GM21717 (cell line): ENCODE measurements around the gene PARD3.
"Not testable (repeated sequence)": the region's sequence is repeated elsewhere in the genome, so short reads cannot be mapped to it uniquely, and the experiment has no call there.

Experiments
- ATAC-seq: cut with Tn5 transposase; IDR thresholded peaks from one replicate; pipeline ENCODE4 v1.9.1; 2021; ENCODE audit warnings: mild to moderate bottlenecking, moderate library complexity; ENCODE audit not compliant: unreplicated experiment

The PARD3 gene

DNA sequence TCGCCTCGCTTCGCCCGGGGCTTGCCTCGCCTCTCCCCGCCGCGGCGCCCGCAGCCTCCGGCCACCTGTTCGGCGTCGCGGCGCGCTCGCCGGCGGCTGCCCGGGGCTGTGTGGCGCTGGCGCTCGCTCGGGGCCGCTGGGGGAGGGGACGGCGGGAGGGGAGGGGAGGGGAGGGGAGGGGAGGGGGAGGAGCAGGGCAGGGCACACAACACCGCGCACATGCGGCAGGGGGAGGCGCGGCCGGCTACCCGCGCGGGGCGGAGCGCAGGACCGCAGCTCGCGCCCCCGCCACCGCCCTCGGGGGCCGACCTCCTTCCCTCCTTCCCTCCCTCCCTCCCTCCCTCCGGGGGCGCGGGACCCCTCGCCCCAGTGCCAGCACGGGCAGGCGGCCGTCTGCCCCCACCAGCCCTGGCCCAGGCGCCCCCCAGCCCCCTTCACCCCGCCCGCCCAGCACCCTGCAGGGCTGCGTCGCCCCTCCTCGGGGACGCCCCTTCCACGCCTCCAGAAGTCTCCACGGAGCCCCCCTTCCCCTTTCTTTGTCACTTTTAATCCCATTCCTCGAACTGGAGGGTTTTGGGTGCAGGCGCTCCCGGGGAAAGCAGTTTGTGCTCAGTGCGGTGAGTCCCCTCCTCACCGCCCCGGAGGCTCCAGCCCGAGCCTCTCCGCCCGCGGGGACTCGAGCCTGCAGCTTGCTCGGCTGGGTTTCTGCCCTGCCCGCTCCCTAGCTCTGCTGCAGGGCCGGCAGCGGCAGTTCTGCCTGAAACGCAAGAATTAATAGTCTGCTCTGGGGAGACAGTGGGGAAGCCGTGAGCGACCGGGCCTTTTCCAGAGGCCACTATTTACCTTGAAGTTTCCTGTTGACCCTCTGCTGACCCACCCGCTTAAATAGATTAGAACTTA is at the start of gene PARD3:
Gene PARD3, minus strand, starts transcription at position 112 of the 900 bp plus-strand sequence. CDS start 301 bp downstream, outside the sequence.
- ATAC-seq: no peak

DNA sequence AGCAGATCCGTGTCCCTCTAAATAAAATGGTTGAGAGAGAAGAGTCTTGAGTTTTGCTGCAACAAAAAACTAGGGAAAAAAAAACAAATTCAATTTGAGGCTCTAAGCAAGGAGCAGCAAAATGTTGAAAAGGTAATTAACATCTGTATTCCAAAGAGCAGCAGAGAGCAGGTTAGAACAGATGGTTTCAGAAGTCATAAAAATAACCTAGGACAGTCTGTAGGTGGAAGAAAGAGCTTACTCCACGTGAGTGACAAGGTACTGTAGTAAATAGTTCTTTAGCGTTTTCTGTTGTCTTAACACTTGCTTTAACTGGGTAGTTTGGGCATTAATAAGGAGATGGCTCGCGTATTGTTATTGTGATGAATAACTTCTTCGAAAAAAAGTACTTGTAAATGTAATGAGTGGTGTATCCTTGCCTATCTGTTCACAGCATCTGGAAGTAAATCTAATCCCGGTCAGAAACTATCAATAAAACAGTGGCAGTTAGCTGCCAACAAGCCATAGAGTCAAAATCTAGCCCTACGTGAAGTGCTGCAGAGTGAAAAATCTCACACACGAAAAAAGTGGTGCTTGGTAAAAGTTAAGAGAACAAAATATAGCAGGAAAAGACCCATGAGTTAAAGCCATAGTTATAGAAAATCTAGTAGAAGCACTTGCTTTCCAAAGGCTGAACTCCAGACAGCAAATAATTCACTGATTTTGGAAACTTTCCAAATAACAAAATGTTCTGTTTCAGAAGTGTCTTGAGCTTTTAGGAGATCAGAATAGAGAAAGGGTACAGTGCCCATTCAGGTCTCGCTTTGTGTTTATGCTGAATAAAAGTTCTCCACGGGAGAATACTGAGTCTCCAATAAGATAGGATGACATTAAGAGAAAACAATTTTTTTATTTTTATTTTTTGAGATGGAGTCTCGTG is 49.3 kb upstream of the PARD3 start:
- ATAC-seq: no peak

DNA sequence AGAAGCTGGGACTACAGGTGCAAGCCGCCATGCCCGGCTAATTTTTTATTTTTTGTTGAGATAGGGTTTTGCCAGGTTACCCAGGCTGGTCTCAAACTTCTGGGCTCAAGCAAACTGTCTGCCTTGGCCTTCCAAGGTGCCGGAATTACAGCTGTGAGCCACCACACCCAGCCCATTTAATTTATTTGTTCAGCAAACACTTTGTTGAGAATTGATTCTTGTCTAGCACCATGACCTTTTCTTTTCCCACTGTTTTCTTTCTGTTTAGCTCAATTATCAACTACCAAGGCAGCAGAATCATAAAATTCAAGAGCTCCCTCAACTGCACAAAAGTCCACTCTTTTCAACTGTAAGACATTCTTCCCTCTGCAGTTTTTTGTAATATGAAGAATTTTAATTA is 47.8 kb upstream of the PARD3 start:
- ATAC-seq: no peak

DNA sequence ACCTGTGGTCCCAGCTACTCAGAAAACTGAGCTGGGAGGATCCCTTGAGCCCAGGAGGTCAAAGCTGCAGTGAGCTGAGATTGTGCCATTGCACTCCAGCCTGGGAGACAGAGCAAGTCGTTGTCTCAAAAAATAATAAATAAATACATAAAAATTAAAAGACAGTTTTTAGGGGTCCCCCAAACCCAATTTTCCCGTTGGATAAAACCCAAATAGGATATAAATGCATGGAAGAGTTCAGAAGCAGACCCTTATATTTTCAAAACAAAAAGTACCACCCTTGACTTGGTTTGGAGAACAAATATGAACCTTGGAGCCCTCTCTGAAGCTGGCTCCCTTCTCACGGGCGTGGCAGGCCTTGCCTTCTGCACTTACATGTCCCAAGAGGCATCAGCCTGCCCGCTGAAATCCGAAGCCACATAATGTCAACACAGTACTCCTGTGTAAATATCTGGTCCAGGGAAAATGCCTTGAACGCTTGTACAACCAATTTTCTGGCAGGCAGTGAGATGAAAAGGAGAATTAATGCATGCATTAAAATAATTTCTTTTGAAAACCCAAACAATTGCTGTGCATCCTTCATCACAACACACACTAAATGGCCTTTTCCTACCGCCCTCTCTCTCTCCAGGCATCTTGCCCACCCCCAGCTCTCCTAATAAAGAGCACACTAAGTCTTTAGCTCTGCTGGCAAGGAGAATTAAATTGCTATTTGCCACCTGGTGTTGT is 46.4 kb upstream of the PARD3 start:
- ATAC-seq: no peak

DNA sequence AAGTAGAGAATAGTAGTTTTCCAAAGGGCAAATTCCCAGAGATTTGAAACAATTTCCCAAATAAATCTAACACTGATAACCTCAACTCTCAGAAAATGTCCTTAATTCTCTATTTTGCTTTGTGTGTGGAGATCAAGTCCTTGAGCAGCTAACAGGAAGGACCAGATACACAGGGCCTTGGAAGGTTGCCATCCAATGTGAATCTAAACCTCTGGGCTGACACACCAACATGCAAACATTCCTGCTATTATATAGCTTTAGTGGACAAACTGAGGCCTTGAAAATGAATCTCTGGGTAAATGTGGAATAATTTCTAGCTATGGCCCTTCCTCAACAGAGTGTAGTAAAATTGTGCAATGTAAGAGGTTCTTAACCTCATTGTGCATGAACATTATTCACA is 44.1 kb upstream of the PARD3 start:
- ATAC-seq: no peak

DNA sequence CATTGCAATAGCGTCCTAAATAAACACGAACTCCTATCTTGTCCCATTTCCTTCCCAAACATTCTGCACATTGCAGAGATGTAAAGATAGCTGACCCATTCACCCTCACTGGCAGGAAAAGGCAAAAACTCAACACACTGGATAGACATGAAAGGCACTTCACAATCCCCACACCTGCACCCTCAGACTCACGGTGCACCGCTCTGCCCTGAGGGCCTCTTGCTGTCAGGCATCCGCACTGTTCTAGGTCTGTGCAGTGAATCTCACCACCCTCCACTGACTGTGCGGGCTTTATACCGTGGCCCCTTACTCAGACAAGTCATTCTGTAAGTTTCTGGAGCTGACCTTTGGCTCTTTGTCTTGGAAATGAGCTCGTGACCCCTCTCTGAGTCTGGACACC is 42.9 kb upstream of the PARD3 start:
- ATAC-seq: no peak

DNA sequence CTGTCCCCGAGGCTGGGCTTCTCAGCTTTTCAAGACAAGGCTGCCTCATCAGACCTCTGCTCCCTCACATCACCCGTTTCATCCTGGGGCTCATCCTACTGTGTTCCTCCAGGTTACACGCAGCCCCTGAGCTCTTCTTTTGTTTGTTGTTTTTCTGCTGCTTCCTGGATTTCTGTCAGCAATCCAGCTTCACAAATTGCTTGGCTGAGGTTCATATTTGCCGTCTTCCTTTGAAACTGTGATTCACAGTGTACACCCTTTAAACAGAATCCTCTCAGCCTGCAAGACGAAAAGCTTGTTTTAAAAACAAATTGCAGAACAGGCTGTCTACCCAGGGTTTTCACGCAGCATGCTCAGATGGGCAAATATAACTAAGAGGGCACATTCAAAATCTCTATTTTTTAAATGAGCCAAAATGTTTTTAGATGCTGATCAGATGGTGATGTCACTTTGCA is 39.1 kb upstream of the PARD3 start:
- no peak for ATAC-seq

DNA sequence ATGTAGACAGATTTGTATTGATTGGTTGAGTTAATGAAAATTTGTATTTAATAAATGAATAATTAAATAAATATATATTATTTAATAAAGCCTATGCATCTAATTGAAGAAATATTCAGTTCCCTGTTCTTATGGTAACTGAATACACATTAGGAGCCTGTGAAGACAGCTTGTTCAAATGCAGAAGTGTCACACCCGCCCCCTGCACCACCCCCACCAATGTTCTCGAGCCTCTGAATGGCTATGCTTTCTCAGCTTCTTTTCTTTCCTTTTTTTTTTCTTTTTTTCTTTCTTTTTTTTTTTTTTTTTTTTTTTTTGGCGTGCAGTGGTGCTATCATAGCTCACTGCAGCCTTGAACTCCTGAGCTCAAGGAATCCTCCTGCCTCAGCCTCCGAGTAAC is 38.3 kb upstream of the PARD3 start:
- no peak for ATAC-seq

DNA sequence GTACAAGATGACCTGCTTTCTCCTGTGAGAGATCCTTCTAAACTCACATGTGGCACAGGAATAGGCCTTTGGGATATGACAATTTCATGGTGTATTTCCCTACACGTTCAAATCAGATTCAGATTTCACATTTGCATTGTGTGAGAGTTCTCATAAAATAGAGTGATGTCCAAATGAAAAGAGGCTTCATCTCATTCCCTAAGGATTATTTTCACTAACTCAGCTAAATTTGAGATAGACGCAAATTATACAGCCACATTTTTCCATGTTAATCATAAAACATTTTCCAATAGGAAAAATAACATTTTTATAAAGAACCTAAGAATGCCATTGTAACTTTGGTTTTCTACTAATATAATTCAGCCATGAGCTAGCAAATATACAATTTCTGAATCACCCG is 35.5 kb upstream of the PARD3 start:
- ATAC-seq: no peak

DNA sequence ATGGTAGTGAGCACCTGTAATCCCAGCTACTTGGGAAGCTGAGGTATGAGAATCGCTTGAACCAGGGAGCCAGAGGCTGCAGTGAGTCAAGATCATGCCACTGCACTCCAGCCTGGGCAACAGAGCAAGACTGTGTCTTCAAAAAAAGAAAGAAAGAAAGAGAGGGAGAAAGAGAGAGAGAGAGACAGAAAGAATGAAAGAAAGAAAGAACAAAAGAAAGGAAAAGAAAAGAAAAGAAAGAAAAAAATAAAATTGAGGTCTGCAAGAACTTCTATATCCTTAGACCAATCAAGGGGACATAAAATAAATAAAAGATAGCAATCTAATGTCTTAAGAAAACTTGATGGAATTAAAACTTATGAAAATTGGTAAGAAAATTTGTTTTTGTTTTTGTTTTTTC is 34.9 kb upstream of the PARD3 start:
- no peak for ATAC-seq

DNA sequence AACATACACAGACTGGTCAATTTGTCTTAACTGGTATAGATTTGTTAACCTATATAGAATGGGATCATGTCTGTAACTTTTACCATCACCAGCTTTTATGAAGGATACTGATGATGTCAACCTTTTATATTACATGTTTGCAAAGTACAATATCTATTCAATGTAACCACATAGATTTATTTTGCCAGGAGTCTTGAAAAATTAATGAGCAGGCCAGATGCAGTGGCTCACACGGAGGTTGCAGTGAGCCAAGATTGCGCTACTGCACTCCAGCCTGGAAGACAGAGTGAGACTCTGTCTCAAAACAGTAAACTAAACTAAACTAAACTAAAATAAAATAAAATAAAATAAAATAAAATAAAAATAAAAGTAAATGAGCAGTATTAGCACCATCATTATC is 30.0 kb upstream of the PARD3 start:
- no peak for ATAC-seq

DNA sequence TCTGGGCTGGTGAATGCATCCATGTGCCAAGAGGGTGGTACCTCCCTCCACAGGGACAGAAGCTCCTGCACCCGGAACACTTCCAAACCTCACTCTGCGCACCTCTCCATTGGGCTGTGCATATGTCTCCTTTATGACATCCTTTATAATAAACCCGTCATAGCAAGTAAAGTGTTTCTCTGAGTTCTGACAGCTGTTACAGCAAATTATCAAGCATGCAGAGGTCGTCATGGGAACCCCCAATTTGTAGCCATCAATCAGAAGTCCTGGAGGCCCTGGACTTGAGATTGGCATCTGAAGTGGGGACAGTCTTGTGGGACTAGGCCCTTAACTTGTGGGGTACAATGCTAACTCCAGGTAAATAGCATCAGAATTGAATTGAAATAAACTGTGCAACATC is 29.4 kb upstream of the PARD3 start:
- ATAC-seq: no peak

DNA sequence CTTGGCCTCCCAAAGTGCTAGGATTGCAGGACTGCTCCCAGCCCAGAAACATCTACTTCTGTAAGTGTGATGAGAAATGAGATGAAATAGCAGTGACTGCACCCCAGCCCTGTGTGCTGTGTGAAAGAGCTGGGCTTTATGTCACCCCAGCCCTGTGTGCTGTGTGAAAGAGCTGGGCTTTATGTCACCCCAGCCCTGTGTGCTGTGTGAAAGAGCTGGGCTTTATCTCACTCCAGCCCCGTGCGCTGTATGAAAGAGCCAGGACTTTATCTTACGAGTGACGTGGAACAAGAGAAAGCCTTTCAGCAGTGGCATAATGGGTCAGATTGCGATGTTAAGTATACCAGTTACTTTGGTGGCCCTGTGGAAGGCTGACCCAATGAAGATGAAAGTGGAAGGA is 28.4 kb upstream of the PARD3 start:
- not testable (repeated sequence) for ATAC-seq

DNA sequence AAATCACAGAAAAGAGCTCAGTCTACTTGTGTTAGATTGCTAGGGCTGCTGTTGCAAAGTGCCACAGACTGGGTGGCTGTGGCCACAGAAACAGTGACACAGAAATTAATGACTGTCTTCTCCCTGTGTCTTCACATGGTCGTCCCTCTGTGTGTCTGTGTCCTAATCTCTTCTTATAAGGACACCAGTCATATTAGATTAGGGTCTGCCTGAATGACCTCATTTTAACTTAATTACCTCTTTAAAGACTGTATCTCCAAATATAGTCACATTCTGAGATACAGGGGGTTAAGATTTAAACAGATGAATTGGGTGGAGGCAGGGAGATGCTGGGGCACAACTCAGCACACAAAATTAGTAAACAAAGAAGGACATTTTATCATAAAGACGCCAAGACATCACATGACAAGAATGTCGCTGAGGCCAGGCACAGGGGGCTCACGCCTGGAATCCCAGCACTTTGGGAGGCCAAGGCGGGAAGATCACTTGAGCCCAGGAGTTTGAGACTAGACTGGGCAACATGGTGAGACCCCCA is 23.3 kb upstream of the PARD3 start:
- ATAC-seq: no peak

DNA sequence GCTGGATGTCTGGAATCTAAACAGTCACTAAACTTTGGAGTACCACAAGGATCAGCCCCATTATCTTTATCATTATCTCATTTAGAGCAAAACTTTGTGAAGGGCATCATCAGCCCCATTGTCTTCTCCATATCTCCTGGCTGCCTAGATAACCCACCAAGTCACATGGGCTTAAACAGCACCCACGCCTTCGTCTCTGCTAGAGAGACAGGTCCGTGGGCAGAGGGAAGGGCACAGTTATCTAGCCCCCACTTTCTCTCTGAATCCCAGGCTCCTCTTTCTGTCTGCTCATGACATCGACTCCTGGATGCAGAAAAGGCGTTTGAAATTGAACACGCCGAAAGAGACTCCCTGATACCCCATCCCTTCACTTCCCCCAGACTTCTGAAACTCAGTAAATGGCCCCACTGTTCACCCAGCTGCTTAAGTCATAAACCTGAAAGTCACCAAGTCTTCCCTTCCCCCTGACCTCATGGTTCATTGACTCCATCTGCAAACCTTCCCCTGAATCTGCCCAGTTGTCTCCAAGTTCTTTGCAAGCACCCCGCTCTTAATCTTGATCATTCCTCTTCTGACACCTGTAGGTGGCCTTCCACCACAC is 20.9 kb upstream of the PARD3 start:
- no peak for ATAC-seq

DNA sequence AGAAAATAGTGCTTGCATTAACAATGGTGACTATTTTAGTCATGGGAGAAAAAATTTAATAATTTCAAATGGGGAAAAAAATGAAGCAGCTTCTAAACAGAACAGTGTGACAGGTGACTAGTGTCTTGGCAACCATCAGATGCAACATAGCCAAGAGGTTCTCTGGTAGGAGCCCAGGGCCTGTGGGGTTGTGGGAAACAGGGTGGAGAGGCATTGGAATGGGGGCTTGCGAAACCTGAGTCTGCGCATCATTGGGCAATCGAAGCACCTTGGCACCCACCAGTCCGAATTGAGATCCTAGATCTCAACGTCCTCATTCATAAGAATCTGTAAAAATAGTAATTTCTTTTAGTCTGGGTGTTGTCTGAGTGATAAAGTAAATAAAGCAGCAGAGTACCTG is 19.2 kb upstream of the PARD3 start:
- no peak for ATAC-seq

DNA sequence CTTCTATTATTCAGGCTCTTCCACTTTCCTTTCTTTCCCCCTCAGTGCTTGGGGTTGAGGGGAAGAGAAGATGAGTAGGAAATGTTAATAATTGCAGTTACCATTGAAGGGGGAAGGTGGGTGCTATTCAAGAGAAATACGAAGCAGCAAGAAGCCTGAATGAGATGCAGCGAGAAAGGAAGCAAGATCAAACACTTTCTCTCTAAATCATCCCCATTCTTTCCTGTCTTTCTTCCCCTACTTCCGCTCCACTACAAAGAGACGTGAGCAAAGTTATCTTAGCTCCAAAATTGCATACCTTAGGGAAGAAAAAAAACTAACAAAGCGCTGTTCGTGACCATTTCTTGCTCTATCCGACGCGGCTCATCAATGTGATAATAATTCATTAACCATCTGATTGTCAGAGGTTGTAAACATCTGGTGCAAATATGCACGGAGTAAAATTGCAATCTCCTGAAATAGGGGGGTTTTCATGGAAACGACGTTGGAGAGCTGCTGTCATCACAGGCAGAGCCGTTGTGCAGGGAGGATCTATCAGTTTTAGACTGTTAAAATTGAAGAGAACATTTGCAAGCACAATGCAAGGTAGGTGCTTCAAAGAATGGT is 15.2 kb upstream of the PARD3 start:
- no peak for ATAC-seq

DNA sequence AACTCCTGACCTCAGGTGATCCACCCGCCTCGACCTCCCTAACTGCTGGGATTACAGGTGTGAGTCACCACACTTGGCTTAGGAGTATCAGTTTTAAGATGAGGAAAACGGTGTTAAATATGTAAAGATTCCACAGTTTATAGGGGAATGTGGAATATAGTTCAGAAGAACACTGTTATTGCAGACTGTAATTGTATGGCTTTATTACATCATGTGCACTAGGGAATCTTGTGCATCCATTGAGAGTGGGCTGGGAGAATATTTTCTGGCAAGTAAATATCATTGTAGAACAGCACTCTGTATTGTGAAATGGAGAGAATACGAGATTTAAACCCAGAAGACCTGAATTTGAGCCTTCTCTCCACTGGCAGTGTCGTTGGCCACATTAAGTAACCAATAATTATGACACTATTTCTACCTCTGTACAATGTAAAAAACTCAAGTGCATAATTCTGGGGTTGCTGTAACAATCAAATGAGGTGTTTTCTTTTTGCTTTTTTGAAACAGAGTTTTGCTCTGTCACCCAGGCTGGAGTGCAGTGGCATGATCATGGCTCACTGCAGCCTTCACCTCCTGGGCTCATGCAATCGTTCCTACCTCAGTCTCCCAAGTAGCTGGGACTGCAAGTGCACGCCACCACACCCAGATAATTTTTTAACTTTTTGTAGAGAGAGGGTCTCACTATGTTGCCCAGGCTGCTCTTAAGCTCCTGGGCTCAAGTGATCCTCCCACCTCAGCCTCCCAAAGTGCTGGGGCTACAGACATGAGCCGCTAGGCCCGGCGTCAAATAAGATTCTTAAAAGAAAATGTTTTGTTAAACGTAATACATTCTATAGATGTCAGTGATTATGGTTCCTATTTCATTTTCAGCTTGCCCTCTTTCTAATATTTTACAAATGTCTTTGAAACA is 12.0 kb upstream of the PARD3 start:
- ATAC-seq: no peak

DNA sequence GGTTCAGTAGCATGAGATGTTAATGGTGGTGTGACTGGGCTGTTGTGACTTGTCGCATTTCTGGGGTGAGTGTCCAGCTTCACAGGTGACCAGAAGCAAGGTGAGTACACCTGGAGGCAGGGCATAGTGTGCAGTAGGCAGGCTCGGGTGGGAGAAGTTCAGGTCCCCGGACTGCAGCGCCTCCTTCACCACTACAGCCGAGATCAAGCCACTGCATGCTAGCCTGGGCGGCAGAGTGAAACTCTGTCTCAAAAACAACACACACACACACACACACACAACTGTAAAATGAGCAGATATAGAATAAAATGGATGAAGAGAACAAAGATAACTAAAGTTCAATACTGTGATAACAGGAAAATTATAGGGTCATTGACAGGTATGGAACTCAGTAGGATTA is 11.1 kb upstream of the PARD3 start:
- ATAC-seq: no peak
